H1 (cell line): ENCODE measurements around the gene RBM4. TPM values are rescaled to one million over a fixed set of nuclear protein-coding genes. Genes with fewer than 3 reads are reported as not detected.

Source experiments
- YY1 ChIP-seq: IDR thresholded peaks from 2 replicates; pipeline ENCODE4 v1.6.1; 2011; ENCODE audit warnings: low read depth, mild to moderate bottlenecking, low read length
- polyA plus RNA-seq, 7 experiments: library from polyadenylated mRNA; depleted of rRNA in 3 of 7; stranded (reverse) in 5 of 7; unstranded in 2 of 7; fragments of >200 nt in 5 of 7; fragments of 200-250 nt in 2 of 7; gene quantifications; 1 replicate in 5 of 7; 2 replicates in 1 of 7; 4 replicates in 1 of 7; pipeline versions ENCODE4 v1.2.1 to v1.2.3, GENCODE V29; 2011 to 2013; ENCODE audit warnings: missing spikeins in 2 of 7, mixed read lengths in 2 of 7
- total RNA-seq: library from RNA; stranded (reverse); fragmentation: NEBNext Ultra II Directional; extraction: Animal tissue kit (Norgen Biotek cat#: 25700); gene quantifications from 2 replicates; pipeline ENCODE4 v1.2.1, GENCODE V29; 2021
- TF ChIP-seq, protein P1 (sequence below): fragments of 300-600 bp; sonication (generic); IDR thresholded peaks from 2 replicates; pipeline ENCODE4 v1.7.1; 2012; ENCODE audit warnings: low read length, moderate library complexity, mild to moderate bottlenecking, inconsistent platforms; ENCODE audit not compliant: insufficient replicate concordance

The RBM4 gene
- total and polyA plus RNA-seq, 2 of the 8 experiments (the other 6 are each of a cell fraction or from before 2014, with no cell fraction given), result 192 to 330 TPM

- TF ChIP-seq, protein P1, sequence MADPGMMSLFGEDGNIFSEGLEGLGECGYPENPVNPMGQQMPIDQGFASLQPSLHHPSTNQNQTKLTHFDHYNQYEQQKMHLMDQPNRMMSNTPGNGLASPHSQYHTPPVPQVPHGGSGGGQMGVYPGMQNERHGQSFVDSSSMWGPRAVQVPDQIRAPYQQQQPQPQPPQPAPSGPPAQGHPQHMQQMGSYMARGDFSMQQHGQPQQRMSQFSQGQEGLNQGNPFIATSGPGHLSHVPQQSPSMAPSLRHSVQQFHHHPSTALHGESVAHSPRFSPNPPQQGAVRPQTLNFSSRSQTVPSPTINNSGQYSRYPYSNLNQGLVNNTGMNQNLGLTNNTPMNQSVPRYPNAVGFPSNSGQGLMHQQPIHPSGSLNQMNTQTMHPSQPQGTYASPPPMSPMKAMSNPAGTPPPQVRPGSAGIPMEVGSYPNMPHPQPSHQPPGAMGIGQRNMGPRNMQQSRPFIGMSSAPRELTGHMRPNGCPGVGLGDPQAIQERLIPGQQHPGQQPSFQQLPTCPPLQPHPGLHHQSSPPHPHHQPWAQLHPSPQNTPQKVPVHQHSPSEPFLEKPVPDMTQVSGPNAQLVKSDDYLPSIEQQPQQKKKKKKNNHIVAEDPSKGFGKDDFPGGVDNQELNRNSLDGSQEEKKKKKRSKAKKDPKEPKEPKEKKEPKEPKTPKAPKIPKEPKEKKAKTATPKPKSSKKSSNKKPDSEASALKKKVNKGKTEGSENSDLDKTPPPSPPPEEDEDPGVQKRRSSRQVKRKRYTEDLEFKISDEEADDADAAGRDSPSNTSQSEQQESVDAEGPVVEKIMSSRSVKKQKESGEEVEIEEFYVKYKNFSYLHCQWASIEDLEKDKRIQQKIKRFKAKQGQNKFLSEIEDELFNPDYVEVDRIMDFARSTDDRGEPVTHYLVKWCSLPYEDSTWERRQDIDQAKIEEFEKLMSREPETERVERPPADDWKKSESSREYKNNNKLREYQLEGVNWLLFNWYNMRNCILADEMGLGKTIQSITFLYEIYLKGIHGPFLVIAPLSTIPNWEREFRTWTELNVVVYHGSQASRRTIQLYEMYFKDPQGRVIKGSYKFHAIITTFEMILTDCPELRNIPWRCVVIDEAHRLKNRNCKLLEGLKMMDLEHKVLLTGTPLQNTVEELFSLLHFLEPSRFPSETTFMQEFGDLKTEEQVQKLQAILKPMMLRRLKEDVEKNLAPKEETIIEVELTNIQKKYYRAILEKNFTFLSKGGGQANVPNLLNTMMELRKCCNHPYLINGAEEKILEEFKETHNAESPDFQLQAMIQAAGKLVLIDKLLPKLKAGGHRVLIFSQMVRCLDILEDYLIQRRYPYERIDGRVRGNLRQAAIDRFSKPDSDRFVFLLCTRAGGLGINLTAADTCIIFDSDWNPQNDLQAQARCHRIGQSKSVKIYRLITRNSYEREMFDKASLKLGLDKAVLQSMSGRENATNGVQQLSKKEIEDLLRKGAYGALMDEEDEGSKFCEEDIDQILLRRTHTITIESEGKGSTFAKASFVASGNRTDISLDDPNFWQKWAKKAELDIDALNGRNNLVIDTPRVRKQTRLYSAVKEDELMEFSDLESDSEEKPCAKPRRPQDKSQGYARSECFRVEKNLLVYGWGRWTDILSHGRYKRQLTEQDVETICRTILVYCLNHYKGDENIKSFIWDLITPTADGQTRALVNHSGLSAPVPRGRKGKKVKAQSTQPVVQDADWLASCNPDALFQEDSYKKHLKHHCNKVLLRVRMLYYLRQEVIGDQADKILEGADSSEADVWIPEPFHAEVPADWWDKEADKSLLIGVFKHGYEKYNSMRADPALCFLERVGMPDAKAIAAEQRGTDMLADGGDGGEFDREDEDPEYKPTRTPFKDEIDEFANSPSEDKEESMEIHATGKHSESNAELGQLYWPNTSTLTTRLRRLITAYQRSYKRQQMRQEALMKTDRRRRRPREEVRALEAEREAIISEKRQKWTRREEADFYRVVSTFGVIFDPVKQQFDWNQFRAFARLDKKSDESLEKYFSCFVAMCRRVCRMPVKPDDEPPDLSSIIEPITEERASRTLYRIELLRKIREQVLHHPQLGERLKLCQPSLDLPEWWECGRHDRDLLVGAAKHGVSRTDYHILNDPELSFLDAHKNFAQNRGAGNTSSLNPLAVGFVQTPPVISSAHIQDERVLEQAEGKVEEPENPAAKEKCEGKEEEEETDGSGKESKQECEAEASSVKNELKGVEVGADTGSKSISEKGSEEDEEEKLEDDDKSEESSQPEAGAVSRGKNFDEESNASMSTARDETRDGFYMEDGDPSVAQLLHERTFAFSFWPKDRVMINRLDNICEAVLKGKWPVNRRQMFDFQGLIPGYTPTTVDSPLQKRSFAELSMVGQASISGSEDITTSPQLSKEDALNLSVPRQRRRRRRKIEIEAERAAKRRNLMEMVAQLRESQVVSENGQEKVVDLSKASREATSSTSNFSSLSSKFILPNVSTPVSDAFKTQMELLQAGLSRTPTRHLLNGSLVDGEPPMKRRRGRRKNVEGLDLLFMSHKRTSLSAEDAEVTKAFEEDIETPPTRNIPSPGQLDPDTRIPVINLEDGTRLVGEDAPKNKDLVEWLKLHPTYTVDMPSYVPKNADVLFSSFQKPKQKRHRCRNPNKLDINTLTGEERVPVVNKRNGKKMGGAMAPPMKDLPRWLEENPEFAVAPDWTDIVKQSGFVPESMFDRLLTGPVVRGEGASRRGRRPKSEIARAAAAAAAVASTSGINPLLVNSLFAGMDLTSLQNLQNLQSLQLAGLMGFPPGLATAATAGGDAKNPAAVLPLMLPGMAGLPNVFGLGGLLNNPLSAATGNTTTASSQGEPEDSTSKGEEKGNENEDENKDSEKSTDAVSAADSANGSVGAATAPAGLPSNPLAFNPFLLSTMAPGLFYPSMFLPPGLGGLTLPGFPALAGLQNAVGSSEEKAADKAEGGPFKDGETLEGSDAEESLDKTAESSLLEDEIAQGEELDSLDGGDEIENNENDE, result no peak
- no peak for TF ChIP-seq YY1
These were observed 26.0 kb upstream of the RBM4 start (continued) for GRCh38 chr11:66612458-66612857.
